Activated CD8-positive, alpha-beta memory T cell treated with anti-CD3 and anti-CD28 coated beads, Interleukin-2, amount 50 U/mL, for 24 hours (primary cell): ENCODE data around the gene PIGH.
"Not testable (repeated sequence)": the region's sequence is repeated elsewhere in the genome, so short reads cannot be mapped to it uniquely, and the experiment has no call there.

Experiments used
- DNase-seq: peaks from one replicate; pipeline ENCODE4 v3.0.0-alpha.2; 2020; ENCODE audit errors: extremely low read depth

The PIGH gene

DNA sequence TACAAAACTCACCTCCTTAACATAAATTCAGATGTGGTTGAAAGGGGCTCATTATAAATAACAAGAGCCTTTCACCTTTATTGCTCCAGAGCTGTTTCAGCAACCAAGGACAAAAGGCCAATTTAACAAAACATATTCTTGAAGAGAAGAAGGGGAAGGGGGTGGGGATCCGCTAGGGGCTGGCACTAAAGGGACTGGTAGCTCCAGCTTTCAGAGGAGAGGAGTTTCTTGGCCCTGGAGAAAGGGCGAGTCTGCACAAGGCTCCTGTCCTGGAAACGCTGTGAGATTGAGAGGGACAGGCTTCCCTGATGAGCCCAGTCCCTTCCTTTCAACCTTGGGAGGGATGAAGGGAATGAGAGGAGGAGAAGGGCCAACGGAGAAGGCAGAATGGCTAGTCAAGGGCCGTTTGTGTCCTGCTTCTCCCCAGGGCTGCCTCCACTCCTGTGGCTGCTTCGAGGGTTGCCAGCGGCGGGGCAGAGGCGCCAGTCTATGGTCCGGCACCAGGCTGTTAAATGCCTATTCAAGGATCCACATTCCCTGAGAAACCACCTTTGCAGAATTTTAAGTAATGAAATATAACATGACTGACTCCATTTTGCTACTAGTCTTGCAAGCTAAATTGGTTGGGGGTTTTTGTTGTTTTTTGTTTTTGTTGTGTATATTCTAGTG lies 9.7 kb upstream of the PIGH start:
- DNase-seq, result no peak

DNA sequence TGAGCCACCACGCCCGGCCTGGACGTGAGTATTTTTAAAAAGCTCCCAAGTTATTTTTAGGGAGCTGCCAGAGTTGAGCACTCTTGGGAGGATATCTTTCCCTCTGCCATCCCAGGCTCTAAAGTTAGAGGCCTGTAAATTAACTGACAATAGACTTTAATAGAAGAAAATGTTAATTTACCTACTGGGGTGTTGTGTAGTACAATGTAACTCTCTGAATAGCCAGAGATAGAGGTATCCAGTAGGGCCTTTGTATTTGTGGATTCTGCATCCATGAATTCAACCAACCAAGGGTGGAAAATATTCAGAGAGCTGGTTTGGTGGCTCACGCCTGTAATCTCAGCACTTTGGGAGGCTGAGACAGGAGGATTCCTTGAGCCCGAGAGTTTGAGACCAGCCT lies 7.6 kb upstream of the PIGH start:
- DNase-seq, result no peak

DNA sequence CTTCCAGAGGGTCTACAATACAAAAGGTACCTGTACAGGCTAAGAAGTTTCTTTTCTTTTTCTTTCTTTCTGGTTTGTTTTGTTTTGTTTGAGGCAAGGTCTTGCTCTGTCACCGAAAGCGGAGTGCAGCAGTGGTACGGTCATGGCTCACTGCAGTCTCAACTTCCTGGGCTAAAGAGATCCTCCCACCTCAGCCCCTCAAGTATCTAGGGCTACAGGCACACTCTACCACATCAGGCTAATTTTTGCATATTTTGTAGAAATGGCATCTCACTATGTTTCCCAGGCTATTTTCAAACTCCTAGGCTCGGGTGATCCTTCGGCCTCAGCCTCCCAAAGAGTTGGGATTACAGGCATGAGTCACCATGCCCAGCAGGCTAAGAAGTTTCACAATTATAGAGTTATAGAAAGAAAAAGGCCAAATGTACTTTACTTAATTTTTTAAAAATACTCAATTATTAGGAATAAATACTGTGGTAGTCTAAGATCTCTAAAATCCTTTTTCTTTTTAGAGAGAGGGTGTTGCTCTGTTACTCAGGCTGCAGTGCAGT lies 3.0 kb upstream of the PIGH start:
- DNase-seq, result no peak

DNA sequence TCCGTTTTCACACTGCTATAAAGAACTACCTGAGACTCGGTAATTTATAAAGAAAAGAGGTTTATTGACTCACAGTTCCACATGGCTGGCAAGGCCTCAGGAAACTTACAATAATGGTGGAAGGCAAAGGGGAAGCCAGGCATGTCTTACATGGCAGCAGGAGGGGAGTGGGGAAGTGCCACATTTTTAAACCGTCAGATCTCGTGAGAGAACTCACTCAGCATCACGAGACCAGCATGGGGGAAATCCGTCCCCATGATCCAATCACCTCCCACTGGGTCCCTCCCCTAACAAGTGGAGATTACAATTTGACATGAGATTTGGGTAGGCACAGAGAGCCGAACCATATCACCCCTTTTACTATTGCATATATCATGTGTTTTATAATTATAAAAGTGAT lies 2.0 kb upstream of the PIGH start:
- no peak for DNase-seq

DNA sequence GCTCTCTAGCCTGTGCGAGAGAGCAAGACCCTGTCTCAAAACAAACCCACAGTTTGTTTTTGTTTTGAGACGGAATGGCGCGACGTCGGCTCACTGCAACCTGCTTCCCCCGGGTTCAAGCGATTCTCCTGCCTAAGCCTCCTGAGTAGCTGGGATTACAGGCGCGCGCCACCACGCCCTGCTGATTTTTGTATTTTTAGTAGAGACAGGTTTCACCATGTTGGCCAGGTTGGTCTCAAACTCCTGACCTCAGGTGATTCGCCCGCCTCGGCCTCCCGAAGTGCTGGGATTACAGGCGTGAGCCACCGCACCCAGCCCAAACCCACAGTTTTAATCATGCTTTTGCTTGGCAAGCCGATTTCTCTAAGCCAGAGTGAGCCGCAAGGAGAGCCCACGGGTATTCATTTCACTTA lies 500 bp upstream of the PIGH start:
- DNase-seq, result not testable (repeated sequence)

DNA sequence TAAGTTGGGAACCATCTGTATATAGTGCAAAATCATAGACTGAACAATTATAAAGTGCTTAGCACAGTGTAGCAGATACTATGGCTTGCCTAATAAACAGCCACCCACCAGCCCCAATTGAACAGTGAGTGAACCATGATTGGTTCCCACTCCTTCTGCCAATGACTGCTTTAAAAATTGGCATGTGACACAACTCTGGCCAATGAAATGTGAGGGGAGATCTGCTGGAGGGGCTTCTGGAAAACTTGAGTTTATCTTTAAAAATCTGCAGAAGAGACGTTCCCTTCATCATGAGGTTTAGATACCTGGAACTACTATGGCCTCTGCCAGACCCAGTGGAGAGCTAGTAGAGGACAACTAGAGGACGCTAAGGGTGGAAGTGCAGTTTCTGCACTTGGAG lies 4.7 kb downstream of the PIGH start:
- no peak for DNase-seq

DNA sequence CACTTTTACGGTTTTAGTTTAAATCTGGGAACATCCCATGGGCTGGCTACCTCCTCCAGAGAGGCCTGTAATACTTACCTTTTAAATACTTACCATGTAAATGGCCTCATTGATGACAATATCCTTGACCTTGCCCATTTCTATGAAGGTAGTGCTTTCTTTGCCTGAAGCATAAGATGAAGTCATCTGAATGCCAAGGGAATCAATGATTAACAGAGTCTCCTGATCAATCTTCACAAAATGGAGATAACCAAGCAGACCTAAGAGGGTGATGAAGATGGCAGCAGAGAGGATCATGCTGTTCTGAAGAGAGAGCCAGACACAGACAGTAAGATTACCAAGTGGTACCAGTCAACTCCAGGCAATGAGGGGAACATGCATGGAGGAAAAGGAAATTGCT lies 6.4 kb downstream of the PIGH start:
- not testable (repeated sequence) for DNase-seq

DNA sequence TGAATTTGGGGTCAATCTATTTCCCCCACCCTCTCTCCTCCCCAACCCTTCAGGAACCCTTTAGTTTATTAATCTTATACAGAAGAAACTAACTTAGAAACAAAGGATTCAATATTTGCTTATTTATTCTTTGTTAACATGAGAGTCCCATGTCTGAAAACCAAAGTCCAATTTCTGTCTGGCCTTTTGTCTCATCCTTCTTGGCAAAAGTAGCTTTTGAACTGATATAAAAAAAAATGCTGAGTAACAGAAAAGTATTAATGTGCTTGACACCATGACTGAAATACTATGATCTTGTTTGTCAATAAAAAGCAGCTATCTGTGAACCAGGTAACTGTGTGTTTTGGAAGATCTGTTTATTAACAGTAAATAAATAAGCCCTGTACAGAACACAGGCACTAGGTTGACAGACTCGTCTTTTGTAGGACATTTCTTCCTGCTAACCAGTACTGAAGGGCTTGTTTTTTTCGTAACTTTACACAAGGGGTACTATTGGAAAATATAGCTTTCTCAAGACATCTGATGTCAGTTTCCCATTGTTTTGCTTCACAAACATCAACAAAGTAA lies 10.8 kb downstream of the PIGH start:
- DNase-seq, result no peak

- DNase-seq, result no peak
These were observed 13.7 kb downstream of the PIGH start for GRCh38 chr14:67586369-67586768.

DNA sequence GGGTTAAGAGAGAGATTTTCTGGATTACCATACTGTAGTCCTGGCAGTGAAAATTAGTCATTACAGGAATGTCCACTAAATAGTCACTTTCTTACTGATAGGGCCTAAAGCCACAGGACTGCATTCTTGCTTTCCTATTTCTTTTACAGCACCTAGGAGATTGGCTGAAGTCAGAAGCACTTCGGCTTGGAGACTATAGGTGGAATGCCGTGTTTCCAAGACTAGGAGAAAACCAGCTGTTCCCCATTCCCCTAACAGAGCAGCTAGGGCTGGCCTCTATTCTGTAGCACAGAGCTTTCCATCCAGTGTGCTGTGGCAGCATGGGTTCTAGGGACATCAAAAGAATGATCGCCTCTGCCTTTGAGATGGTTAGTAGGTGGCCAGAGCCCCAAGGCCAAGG lies 15.1 kb downstream of the PIGH start:
- DNase-seq, result no peak

DNA sequence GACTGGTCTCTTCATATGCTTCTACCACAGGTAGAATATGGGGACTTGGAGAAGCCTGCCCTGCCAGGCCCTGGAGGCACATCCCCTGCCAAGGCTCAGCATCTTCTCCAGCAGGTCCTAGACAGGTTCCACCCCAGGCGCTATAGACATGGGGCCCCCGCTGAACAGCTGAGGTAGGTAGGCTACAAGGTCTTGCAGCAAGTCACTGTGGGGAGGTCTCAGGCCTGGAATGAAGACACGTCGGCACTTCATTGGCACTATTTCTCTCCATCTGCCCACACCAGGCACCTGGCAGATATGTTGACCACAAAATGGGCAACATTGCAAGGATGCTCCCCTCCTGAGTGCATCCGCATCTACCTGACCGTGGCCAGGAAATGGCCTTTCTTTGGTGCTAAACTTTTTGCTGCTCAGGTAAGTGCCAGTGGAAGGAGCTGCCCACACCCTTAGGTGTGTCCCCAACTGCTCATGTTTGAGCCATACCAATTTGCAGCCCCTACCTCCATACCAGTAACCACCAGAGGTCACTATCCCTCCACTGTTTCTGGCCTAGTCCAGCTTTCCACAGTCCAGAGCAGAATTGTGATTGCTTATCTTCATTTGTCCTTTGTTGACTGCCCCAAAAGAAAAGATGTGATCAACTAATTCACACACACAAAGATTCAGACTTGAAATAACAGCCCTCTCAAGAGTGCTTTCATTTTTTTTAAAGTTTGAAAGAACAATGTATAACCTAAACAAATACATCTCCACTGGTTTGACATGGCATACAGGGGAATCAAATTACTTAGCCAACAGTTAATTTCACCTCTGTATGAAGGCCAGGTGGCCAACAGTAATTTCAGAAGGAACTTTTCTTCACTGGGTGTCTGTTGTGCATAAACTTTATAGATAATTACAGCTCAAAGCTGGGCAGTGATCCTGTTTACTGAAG lies 16.1 kb downstream of the PIGH start:
- DNase-seq, result no peak

DNA sequence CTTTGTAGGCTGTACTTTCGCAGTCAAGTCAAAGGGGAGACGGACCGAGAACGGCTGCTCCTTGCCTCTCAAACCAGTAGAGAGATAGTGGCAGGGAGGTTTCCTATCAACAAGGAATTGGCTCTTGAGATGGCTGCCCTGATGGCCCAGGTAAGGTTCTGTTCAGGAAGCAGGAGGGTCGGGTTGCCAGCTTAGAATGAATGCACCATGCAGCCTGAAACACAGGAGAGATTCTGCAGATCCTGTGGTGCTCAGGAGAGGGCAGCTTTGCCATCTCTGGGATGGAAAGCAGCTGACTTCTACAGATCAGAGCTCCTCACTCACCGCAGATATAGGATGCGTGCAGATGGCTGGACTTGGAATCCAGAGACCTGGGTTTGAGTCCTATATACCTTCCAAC lies 18.0 kb downstream of the PIGH start:
- DNase-seq, result no peak

DNA sequence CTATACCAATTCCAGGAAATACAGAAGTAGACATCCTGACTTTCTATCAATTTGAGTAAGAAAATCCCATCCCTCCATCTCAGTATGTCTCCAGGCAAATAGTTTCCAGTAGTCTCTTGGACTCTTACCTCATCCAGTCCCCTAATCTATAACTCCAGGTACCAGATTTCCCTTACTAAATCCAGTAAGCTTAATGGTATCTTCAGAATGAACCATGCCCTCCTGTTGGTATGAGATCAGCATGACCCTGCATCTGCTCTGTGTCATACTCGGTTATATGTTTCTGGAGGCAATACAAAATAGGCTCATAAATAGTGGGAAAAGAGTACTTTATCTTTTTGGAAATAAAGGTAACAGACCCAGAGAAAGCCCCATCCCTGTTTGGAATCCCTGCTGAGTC lies 18.4 kb downstream of the PIGH start:
- no peak for DNase-seq

DNA sequence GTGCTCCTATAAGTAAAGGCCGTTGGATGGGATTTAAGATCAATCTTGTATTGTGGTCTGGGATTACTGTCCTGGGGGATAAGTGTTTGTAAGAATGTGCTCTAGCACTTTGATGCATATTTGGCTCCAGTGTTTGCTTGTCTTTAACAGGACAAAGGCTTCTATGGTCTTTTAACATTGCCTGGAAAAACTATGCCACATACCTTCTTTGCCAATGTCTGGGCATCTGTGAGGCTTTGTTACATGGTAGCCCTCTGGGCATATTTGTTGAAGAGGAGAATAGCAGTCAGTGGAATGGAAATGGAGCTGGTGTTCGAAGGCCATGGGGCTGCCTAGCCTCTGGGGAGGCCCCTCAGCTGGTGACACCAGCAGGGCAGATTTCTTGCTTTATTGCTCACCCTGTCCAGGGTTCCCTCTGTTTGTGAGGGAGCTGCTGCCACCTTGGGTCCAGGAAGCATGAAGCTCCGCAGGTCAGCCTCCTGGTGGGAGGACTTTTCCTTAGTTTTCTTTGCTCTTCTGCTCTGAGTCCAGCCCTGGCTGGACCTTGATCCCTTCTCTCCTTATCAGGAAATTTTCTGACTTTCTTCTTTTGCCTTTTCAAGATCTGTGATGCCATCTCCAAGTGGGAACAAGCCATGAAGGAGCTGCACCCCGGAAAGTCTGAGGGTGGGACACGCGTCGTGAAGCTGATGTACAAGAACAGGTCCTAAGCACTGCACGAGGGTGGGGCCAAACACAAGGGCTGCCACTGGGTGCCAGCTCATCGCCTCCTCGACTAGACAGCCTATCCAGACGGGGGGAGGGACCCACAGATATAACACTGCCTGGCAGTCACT lies 19.5 kb downstream of the PIGH start:
- no peak for DNase-seq

DNA sequence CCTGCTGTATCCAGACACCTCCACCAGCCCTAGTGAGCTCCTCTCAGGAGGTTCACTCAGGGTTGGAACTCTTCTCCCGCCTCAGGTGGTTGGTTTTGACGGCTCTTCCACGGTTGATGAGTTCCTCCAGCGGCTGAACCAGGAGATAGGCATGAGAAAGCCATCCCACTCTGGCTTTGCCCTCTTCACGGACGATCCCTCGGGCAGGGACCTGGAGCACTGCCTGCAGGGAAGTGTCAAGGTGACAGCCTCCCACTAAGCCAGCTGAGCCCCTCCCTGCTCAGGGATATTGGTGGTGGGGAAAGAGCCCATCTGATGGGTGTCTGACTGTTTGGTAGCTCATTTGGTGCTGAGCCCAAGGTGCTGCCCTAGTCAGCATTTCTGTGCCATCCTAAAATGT lies 20.4 kb downstream of the PIGH start:
- no peak for DNase-seq

DNA sequence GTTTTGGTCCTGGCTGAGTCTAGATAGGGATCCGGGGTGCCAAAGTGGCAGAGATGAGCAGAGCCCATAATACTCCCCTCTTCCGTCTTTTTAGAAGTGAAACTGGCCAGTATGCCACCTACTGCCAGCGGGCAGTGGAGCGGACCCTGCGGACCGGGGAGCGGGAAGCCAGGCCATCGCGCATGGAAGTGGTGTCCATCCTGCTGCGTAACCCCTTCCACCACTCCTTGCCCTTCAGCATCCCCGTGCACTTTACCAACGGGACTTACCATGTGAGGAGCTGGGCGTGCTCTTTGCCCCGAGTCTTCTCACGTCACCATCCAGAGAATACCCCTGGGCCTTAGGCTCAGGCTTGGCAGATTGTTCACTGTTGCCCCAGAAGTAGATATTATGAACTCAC lies 21.0 kb downstream of the PIGH start:
- DNase-seq, result no peak

DNA sequence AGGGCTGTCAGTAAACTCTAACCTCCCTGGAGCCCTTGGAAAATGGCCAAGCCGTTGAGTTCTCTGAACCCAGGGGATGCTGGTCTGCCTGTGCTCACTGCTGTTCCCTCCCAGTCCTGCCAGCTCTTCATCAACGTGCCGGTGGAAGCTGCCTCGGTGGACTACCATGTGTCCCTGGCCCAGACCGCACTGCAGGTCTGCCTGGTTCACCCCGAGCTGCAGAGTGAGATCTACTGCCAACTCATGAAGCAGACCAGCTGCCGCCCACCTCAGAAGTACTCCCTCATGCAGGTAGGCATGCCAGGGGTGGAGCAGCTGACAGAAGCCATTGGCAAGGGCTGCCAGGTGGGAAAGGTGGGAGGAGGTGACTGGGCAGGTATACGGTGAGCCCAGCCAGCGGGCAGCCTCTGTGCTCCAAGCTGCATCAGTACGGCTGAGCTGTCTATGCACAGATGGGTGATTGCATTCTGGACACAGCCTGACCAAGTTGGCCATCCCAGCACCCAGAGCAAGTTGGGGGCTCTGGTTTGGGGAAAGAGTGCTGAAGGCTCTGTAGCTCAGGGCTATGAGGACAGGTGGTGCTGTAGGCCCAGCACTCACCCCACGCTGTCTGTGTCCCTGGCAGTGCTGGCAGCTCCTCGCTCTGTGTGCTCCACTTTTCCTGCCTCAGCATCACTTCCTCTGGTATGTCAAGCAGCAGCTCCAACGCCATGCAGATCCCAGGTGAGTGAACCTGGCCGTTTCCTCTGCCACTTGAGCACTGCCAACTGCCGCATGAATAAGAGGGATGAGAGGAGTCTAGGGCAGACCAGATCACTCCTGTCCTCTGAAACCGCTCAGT lies 21.9 kb downstream of the PIGH start:
- DNase-seq, result no peak

- DNase-seq, result no peak
These were observed 22.8 kb downstream of the PIGH start for GRCh38 chr14:67577181-67577808.

DNA sequence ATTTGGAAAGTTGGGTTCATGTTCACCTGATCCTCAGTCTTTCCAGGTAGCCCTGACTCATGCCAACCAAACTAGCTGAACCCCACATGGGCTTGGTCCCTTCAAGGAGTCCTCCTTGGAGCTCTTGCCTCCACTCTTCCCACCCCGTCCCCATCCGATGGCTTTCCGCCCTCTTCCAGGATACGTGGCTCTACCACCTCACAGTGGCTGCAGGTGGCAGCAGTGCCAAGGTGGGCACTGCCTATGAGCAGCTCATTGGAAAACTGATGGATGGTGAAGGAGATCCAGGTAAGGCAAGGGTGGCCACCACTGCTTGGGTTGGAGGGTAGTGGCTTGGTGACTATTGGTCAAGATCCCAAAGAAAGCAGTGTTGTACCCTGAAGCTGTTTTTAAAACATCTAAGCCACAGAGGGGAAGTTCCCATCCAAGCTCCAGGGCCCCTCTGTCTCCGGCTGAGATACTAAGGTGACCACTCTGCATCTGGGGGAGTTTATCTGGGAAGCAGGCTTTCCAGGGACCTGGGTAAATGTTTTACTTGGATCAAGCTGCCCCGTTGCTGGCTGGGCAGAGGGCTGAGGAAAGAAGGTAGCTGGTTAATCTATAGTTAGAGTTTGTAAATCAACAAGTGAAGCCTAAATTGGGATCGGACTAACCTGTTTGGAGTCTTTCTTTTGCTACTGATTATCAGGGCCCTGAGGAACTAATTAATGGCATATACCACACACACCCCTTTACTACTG lies 23.7 kb downstream of the PIGH start:
- no peak for DNase-seq

GRCh38 chr14:67575684-67576083 lies 24.4 kb downstream of the PIGH start:
- no peak for DNase-seq
